Measurements from ENCODE around the gene PHF21B.

Gene PHF21B

GRCh38 chr22:44952863-44953746, 56.7 kb downstream of the PHF21B start:
- no peak overlapping the region for H3K27ac ChIP-seq
- no peak for TF ChIP-seq FOXP2 (optimal IDR thresholded peaks at IDR 0.05; ENCODE audit: control extremely low read depth, extremely low read length, insufficient read depth)
- TF ChIP-seq POLR2AphosphoS5 (IDR thresholded peaks at IDR 0.05; ENCODE audit: borderline replicate concordance, low read depth, low read length): no peak
- TF ChIP-seq EZH2 (IDR thresholded peaks at IDR 0.05): no peak
- no peak overlapping the region for H3K9ac ChIP-seq (ENCODE audit: insufficient read length)
- H3K9me3 ChIP-seq (ENCODE audit: low read depth, low read length): no peaks in the 10 kb centered on the region
- H3K36me3 ChIP-seq (ENCODE audit: insufficient read depth, low read length): no peaks in the 10 kb centered on the region
- no peak overlapping the region for H3K4me3 ChIP-seq
- DNase-seq (ENCODE audit: low read depth, low spot score): no peak

GRCh38 chr22:44951510-44951816, 58.3 kb downstream of the PHF21B start:
- H3K9me3 ChIP-seq (ENCODE audit: low read depth, low read length): no peaks in the 10 kb centered on the region
- no peak for DNase-seq (ENCODE audit: low read depth, low spot score)
- no peaks in the 10 kb centered on the region for H3K36me3 ChIP-seq (ENCODE audit: insufficient read depth, low read length)
- H3K4me3 ChIP-seq: no peak overlapping the region
- H3K27ac ChIP-seq: no peak overlapping the region
- H3K9ac ChIP-seq (ENCODE audit: insufficient read length): no peak overlapping the region
- TF ChIP-seq POLR2AphosphoS5 (IDR thresholded peaks at IDR 0.05; ENCODE audit: borderline replicate concordance, low read depth, low read length) (no peak), FOXP2 (optimal IDR thresholded peaks at IDR 0.05; ENCODE audit: control extremely low read depth, extremely low read length, insufficient read depth) (no peak), EZH2 (IDR thresholded peaks at IDR 0.05) (no peak)

GRCh38 chr22:44950806-44951509, 58.8 kb downstream of the PHF21B start:
- Histone ChIP-seq H3K27ac (no peak overlapping the region), H3K4me3 (no peak overlapping the region), H3K9ac (ENCODE audit: insufficient read length) (no peak overlapping the region), H3K36me3 (ENCODE audit: insufficient read depth, low read length) (no peaks in the 10 kb centered on the region), H3K9me3 (ENCODE audit: low read depth, low read length) (no peaks in the 10 kb centered on the region)
- no peak for DNase-seq (ENCODE audit: low read depth, low spot score)
- TF ChIP-seq POLR2AphosphoS5 (IDR thresholded peaks at IDR 0.05; ENCODE audit: borderline replicate concordance, low read depth, low read length): no peak
- TF ChIP-seq EZH2 (IDR thresholded peaks at IDR 0.05): no peak
- TF ChIP-seq FOXP2 (optimal IDR thresholded peaks at IDR 0.05; ENCODE audit: control extremely low read depth, extremely low read length, insufficient read depth): no peak

DNA sequence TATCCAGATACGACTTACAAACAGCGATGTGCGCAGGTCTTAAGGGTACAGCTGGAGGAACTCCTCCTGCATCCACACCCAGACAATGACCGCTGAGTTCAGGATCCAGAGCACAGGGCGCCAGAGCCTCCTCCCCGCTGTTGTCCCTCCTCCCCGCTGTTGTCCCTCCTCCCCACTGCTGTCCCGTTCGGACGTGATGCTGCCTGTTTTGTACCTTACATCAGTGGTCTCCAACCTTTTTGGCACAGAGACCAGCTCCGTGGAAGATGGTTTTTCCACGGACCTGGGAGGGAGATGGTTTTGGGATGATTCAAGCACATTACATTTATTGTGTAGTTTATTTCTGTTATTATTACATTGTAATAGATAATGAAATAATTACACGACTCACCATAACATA, 62.0 kb downstream of the PHF21B start:
- H3K27ac ChIP-seq: no peak overlapping the region
- no peak overlapping the region for H3K4me3 ChIP-seq
- DNase-seq (ENCODE audit: low read depth, low spot score): no peak
- no peaks in the 10 kb centered on the region for H3K36me3 ChIP-seq (ENCODE audit: insufficient read depth, low read length)
- H3K9me3 ChIP-seq (ENCODE audit: low read depth, low read length): no peaks in the 10 kb centered on the region
- no peak overlapping the region for H3K9ac ChIP-seq (ENCODE audit: insufficient read length)
- TF ChIP-seq FOXP2 (optimal IDR thresholded peaks at IDR 0.05; ENCODE audit: control extremely low read depth, extremely low read length, insufficient read depth): no peak
- no peak for TF ChIP-seq POLR2AphosphoS5 (IDR thresholded peaks at IDR 0.05; ENCODE audit: borderline replicate concordance, low read depth, low read length)
- TF ChIP-seq EZH2 (IDR thresholded peaks at IDR 0.05): no peak

DNA sequence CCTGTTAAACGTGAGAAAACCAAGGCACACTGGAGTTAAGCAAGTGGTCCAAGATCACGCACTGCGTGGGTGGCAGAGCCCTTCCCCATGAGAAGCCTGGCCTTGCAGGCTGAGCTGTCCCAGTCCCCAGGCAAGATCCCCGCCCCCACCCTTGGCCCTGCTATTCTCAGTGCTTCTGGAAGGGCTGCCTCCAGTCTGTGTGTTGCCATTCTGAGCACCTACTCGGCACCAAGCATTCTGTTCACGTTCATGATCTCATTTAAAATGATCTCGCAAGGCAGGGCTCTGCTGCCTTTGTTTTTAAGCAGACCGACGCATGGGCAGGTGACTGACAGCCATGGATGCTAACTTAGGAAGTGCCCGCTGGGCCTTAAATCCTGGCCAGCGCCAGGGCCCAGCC, 62.8 kb downstream of the PHF21B start:
- H3K9ac ChIP-seq (ENCODE audit: insufficient read length): no peak overlapping the region
- no peak overlapping the region for H3K4me3 ChIP-seq
- no peak for DNase-seq (ENCODE audit: low read depth, low spot score)
- H3K36me3 ChIP-seq (ENCODE audit: insufficient read depth, low read length): no peaks in the 10 kb centered on the region
- H3K27ac ChIP-seq: no peak overlapping the region
- TF ChIP-seq FOXP2 (optimal IDR thresholded peaks at IDR 0.05; ENCODE audit: control extremely low read depth, extremely low read length, insufficient read depth): no peak
- no peak for TF ChIP-seq EZH2 (IDR thresholded peaks at IDR 0.05)
- TF ChIP-seq POLR2AphosphoS5 (IDR thresholded peaks at IDR 0.05; ENCODE audit: borderline replicate concordance, low read depth, low read length): no peak
- H3K9me3 ChIP-seq (ENCODE audit: low read depth, low read length): no peaks in the 10 kb centered on the region

GRCh38 chr22:44944883-44945601, 64.8 kb downstream of the PHF21B start:
- no peak for DNase-seq (ENCODE audit: low read depth, low spot score)
- TF ChIP-seq EZH2 (IDR thresholded peaks at IDR 0.05): no peak
- no peak for TF ChIP-seq POLR2AphosphoS5 (IDR thresholded peaks at IDR 0.05; ENCODE audit: borderline replicate concordance, low read depth, low read length)
- no peak for TF ChIP-seq FOXP2 (optimal IDR thresholded peaks at IDR 0.05; ENCODE audit: control extremely low read depth, extremely low read length, insufficient read depth)

GRCh38 chr22:44943701-44944324, 66.0 kb downstream of the PHF21B start:
- no peak overlapping the region for H3K27ac ChIP-seq
- TF ChIP-seq EZH2 (IDR thresholded peaks at IDR 0.05): no peak
- no peak for TF ChIP-seq FOXP2 (optimal IDR thresholded peaks at IDR 0.05; ENCODE audit: control extremely low read depth, extremely low read length, insufficient read depth)
- no peak for TF ChIP-seq POLR2AphosphoS5 (IDR thresholded peaks at IDR 0.05; ENCODE audit: borderline replicate concordance, low read depth, low read length)

More at GRCh38 chr22:44944883-44945601, 64.8 kb downstream of the PHF21B start:
- H3K27ac ChIP-seq: no peak overlapping the region
- no peaks in the 10 kb centered on the region for H3K36me3 ChIP-seq (ENCODE audit: insufficient read depth, low read length)
- no peaks in the 10 kb centered on the region for H3K9me3 ChIP-seq (ENCODE audit: low read depth, low read length)
- no peak overlapping the region for H3K4me3 ChIP-seq
- H3K9ac ChIP-seq (ENCODE audit: insufficient read length): no peak overlapping the region

More at GRCh38 chr22:44943701-44944324, 66.0 kb downstream of the PHF21B start:
- Histone ChIP-seq H3K36me3 (ENCODE audit: insufficient read depth, low read length) (no peaks in the 10 kb centered on the region), H3K4me3 (no peak overlapping the region), H3K9ac (ENCODE audit: insufficient read length) (no peak overlapping the region), H3K9me3 (ENCODE audit: low read depth, low read length) (no peaks in the 10 kb centered on the region)
- DNase-seq (ENCODE audit: low read depth, low spot score): no peak
